ENCODE measurements around the gene SPATS2.

GRCh38 chr12:49540229-49541139, 173.2 kb downstream of the SPATS2 start:
- TF ChIP-seq, protein P1, sequence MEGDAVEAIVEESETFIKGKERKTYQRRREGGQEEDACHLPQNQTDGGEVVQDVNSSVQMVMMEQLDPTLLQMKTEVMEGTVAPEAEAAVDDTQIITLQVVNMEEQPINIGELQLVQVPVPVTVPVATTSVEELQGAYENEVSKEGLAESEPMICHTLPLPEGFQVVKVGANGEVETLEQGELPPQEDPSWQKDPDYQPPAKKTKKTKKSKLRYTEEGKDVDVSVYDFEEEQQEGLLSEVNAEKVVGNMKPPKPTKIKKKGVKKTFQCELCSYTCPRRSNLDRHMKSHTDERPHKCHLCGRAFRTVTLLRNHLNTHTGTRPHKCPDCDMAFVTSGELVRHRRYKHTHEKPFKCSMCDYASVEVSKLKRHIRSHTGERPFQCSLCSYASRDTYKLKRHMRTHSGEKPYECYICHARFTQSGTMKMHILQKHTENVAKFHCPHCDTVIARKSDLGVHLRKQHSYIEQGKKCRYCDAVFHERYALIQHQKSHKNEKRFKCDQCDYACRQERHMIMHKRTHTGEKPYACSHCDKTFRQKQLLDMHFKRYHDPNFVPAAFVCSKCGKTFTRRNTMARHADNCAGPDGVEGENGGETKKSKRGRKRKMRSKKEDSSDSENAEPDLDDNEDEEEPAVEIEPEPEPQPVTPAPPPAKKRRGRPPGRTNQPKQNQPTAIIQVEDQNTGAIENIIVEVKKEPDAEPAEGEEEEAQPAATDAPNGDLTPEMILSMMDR (conservative IDR thresholded peaks at IDR 0.05 in 1 of 2, IDR thresholded peaks at IDR 0.05 in 1 of 2; ENCODE audit: low read depth in 1 of 2, low read length in 2 of 2) = no peak
- no peak for TF ChIP-seq EZH2 (IDR thresholded peaks at IDR 0.05; ENCODE audit: low read length, missing control alignments)
